GM19351 (cell line): Measurements from ENCODE around the gene RRAD.
"Not testable (repeated sequence)": the region's sequence is repeated elsewhere in the genome, so short reads cannot be mapped to it uniquely, and the experiment has no call there.

Experiments
- ATAC-seq: cut with Tn5 transposase; IDR thresholded peaks from one replicate; pipeline ENCODE4 v1.9.1; 2021; ENCODE audit warnings: mild to moderate bottlenecking, moderate library complexity; ENCODE audit not compliant: unreplicated experiment

Gene RRAD

DNA sequence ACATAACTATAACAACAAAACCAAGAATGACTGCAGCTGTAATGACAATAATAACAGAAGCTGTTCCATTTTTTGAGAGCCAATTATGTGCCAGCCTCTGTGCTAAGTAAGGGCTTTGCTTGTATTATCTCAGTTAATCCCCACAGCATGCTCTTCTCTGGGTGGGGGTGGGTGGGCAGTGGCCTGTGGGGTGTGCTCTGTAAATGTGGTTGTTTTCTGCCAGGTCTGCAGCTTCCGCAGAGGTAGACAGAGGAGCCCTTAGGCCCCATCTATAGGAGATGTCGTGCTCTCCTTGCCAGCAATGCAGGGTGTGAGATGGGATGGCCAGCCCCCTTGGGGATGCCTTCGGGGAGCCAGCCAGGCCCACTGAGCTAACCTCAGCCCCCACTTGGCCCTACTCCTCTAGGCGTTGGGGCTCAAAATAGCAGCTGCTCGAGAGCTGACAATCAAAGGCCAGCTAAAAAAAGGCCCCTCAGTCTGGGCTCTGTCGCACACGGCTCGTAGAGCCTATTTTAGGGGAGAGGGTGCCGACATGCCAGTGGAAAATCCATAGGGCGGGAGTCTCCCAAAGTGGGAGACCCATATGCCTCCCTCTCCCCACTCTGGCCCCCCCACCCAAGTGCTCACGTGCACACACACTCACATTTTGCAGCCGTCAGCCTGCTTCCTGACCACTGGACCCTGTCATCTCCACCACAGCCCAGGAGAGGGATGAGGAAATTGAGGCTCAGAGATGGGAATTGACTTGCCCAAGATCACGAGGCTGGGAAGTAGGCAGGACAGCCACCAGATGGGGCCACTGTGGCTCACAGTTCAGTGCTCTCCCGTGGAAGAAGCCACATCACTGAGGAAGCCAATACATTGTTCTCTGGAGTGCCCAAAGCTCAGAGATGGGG, 22.4 kb downstream of the RRAD start:
- no peak for ATAC-seq

- ATAC-seq = no peak
These were observed 23.7 kb downstream of the RRAD start for GRCh38 chr16:66901626-66902025.

GRCh38 chr16:66900721-66901441, 24.5 kb downstream of the RRAD start:
- ATAC-seq = no peak

GRCh38 chr16:66899945-66900710, 25.2 kb downstream of the RRAD start:
- ATAC-seq = no peak

DNA sequence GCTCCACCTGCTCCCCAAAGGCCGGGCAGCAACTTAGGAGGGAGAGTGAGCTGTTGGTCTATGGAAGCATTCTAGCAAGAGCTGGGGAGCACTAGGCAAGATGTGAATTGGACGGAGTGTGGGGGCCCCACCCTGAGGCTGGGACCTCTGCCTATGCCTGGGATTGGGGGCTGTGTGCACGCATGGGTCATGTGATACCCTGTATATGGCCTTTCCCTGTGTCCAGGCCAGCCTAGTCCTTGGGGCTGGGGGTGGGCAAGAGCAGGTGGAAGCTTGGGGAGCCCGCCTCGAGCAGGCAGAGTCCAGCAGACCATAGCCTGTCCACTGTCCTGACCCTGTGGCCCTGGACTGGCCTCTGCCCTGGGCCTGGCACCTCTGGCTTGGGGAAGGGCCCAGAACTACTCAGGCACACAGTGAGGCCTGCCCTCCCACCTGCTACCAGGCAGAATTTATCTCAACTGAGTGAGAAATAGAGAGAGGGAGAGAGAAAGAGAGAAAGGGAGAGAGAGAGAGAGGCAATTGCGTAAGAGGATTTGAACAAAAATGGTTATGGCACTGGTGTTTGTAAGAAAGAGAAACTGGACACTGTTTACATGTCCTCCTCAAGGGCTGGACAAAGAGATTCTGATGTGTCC, 25.9 kb downstream of the RRAD start:
- no peak for ATAC-seq

GRCh38 chr16:66898933-66899309, 26.4 kb downstream of the RRAD start:
- no peak for ATAC-seq

GRCh38 chr16:66898207-66898606, 27.1 kb downstream of the RRAD start:
- ATAC-seq = no peak

DNA sequence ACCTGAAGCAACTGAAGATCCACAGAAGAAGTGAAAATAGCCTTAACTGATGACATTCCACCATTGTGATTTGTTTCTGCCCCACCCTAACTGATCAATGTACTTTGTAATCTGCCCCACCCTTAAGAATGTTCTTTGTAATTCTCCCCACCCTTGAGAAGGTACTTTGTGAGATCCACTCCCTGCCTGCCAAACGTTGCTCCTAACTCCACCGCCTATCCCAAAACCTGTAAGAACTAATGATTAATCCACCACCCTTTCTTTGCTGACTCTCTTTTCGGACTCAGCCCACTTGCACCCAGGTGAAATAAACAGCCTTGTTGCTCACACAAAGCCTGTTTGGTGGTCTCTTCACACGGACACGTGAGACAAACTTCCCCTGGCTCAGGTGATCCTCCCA, 28.7 kb downstream of the RRAD start:
- not testable (repeated sequence) for ATAC-seq

- ATAC-seq = no peak
These were observed 29.3 kb downstream of the RRAD start for GRCh38 chr16:66895999-66896398.

DNA sequence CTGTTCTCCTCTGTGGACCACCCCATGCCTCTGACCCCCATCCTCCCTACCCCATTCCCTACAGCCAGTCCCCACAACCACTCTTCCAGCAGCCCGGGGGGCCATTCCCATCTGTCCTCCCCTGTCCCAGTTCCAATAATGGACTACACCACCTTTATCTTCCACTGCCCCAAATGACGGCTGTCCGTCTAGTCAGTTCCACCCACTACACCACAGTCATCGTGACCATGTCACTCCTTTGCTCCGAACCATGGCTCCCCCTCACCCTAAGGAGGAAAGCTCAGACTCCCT, 29.7 kb downstream of the RRAD start:
- ATAC-seq = no peak

DNA sequence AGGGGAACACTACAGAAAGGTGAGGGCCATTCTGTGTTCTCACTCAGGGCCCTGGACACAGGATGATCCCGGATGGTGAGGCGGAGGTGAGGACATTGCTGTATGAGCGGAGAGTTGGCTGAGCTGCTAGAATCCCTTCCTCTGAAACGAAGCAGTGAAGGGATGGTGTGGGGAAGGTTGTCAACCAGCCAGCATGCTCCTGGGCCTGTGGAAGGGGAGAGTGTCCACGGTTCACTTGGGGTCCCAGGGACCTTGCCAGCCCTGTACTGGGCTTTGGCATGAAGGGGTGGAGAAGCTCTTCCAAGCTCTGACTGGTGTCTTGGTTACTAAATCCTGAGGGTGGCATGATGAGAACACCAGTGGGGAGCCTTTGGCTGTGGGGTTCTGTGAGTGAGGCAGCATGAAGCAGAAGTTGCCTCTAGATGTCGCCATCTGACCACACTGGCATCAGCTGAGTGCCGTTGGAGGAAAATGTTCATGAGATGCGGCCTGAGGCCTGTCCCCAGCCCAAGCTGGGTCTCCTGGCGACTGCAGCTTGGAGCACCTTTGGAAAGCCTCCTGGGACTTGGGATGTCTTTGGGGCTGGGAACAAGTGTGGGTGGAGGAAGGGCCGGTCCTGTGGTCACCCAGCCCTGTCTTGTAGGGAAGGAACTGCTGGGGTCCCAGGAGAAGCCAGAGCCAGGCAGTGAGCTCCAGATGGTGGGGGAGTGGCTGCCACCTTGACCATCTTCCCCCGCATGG, 30.2 kb downstream of the RRAD start:
- ATAC-seq = peak; percentile 83

- ATAC-seq = no peak
These were observed 31.3 kb downstream of the RRAD start for GRCh38 chr16:66894055-66894454.

GRCh38 chr16:66891797-66892196, 33.5 kb downstream of the RRAD start:
- ATAC-seq = no peak

GRCh38 chr16:66891360-66891759, 34.0 kb downstream of the RRAD start:
- no peak for ATAC-seq

- ATAC-seq = no peak
These were observed 34.5 kb downstream of the RRAD start for GRCh38 chr16:66890799-66891198.

DNA sequence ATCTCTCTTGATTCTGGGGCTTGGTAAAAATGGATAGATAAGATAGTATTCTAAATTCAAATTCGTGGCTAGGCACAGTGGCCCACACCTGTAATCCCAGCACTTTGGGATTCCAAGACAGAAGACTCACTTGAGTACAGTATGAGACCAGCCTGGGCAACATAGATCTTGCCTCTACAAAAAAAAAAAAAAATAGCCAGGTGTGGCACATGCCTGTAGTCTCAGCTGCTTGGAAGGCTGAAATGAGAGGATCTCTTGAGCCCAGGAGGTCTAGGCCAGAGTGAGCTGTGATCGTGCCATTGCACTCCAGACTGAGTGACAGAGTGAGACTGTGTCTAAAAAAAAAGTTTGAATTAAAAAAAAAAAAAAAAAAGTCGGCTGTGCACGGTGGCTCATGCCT, 35.7 kb downstream of the RRAD start:
- no peak for ATAC-seq

DNA sequence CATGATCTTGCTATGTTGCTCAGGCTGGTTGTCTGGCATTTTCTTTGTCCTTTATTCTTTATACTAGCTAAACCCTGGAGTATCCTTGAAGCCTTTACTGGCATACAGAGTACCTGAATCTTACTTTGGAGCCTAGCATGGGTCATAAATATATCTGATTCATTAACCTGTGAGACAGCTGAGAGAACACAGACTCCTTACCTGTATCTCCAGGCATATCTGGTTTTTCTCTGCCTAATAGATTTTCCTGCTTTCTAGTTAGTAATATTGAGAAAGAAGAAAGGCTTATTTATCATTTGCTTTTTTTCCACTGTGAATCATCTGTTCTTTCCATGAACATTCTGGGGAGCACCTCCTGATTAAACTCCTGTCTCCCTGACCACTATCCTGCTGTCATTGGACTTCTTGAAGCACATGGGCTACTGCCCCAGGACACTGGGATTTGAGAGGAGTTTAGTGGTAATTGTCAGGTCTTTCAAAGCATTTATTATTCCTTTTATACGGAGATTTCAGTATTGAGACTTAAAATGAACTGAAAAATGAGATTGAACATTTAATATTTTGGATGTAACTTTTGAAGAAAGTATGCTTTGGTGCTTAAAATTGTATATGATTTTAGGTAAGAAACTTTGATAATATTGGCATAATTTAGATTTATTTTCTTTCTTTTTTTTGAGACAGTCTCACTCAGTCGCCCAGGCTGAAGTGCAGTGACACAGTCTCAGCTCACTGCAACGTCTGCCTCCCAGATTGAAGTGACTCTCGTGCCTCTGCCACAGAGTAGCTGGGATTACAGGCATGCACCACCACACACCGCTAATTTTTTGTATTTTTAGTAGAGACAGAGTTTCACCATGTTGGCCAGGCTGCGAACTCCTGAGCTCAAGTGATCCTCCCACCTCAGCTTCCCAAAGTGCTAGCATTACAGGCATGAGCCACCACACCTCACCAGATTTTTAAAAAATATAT, 36.4 kb downstream of the RRAD start:
- no peak for ATAC-seq

DNA sequence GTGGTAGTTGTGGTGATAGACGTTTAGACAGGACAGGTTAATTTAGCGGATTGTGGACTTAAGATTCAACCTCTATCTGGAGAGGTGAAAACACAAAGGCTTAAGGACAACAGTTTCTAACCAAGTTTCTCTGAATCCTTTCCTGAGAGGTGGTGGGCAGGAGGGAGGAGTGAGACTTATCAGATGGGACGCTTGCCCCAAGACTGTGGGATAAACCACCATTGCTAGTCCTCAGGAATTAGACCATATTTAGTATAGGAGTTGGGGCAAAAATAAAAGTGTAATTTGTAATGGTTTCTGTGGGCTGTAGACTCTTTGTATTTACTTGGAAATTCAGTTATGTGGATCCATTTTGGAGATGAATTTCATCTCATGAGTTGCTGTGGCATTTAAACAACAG, 38.4 kb downstream of the RRAD start:
- no peak for ATAC-seq

- no peak for ATAC-seq
These were observed 39.0 kb downstream of the RRAD start for GRCh38 chr16:66886321-66886720.
